GM19043 (cell line): ENCODE results near the gene RAB4A.

ENCODE experiments used
- ATAC-seq: cut with Tn5 transposase; IDR thresholded peaks from one replicate; pipeline ENCODE4 v1.9.1; 2021; ENCODE audit warnings: low read depth; ENCODE audit not compliant: unreplicated experiment

The RAB4A gene

DNA sequence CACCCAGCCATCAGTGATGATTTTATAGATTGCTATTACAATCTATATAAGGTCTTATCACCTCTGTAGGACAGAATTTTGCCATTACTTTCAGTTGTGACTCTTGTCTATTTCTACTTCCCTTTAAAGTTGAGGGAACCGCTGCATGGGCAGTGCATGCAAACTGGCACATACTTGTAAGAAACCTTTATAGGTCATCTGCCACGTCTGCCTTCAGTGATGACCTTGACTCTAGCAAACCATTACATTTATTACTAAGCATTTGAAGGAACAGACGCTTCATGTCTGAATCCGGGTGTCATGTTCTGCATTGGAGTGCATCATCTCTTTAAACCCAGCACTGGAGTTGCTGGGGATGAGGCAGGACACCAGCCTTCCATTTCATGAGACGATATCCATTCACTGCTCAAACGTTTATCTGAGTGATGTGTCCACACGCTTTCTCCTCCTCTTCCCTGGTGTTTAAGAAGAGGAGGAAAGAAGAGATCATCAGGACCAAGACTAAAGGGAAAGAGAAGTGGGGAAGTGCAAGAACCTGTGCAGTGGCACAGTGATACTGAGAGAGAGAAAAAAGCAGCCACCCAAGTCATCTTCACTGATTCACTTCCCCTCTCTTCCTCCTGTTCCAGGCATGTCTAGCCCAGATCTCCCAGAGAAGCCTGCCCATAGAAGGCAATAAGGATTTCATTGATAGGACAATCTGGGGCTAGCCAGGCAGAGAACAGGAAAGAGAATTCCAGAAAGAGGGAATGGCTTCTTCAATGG lies 57.9 kb downstream of the RAB4A start:
- ATAC-seq: no peak

DNA sequence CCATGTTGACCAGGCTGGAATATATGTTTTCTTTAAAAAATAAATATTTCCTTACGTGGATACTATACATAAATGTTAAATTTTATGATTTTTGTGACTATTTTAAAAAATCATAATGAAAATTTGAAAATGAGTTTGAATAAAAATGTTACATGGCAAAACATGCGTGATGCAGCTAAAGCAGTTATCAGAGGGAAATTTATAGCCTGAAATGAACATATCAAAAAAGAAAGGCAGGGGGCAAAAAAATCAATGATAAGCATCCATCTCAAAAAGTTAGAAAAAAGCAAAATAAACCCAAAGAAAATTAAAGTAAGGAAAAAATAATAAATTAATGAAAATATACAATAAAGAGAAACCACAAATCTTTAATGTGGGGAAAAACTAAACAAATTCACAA lies 63.4 kb downstream of the RAB4A start:
- no peak for ATAC-seq

DNA sequence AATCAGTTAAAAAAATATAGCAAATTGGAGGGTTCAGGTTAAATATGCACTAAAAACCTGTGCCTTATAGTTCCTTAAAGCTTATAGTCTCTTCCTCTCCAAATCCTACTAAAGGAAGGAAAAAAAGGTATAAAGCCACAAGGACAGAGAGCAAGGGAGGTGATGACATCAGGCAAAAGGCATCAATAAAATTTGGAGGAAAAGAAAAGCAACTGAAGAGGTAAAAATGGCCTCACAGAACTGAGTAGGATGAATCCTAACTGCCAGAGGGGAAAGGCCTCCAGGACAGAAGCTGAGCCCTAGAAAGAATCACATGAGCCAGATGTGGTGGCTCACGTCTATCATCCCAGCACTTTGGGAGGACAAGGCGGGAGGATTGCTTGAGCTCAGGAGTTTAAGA lies 63.8 kb downstream of the RAB4A start:
- no peak for ATAC-seq

DNA sequence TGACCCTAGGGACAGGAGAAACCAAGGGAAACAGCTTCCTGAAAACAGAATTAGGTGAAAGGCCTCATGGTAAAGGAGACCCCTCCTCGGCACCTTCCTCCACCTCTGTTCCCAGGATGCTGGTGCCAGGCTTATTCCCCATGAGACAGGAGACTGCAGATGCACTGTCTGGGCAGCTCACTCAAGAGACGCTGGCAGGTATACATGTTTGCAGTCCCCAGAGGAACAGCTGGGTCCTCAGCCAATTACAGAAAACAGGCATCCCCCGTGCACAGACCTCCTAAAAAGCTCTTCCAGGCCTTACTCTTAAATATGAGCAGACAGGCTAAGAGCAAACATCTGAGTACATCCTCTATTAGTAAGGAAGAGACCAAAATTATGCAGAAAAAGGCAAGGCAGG lies 65.4 kb downstream of the RAB4A start:
- no peak for ATAC-seq

DNA sequence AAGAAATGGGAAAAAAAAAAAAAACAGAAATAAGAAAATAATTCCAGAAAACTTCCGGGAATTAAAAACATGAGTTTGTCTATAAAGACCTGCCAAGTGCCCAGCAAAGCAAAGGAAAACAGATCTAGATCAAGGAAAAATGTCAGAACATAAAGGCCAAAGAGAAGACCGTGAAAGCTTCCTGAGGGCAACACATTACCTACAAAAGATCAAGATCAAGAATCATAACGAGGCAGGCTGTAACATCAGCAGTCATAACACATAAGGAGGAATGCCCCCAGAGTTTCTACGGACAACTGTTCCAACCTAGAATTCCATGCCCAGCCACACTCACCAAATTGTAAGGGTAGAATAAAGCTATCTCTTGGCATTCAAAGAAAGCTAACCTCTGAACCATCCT lies 68.2 kb downstream of the RAB4A start:
- no peak for ATAC-seq

DNA sequence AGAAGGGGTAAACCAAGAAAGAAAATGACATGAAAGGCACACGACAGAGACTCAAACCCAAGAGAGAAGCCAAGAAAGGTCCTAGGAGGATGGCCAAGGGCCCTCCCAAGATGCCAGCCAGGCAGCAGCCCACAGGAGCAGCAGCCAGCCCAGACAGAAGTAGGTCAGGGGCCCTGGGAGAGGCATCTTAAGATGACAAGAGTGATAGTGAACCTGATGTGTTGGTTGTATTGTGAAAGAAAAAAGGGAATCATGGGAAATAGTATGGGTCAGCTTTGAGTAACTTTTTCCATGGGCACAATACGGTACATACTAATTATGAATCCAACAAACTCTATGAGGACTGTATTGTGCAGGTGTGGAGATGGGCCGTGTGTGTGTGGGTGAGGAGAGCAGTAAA lies 68.6 kb downstream of the RAB4A start:
- ATAC-seq: no peak

DNA sequence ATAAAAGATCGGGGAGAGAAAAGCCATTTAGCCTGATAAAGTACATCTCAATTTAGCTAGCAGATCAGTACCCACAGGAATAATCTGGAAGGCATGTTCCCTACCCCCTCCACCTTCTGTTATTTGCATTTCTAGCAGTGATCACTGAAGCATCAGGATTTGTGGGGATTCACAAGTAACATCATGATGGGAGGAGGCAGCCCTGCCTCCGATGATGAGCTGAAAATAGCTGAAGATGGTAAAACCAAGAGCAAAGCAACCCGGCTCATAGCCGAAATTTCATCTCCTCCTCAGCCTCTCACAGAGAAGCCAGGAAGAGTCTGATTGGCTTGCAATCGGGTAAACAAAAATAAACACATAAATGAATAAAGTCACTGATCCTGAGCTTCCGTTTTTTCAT lies 69.6 kb downstream of the RAB4A start:
- ATAC-seq: no peak

DNA sequence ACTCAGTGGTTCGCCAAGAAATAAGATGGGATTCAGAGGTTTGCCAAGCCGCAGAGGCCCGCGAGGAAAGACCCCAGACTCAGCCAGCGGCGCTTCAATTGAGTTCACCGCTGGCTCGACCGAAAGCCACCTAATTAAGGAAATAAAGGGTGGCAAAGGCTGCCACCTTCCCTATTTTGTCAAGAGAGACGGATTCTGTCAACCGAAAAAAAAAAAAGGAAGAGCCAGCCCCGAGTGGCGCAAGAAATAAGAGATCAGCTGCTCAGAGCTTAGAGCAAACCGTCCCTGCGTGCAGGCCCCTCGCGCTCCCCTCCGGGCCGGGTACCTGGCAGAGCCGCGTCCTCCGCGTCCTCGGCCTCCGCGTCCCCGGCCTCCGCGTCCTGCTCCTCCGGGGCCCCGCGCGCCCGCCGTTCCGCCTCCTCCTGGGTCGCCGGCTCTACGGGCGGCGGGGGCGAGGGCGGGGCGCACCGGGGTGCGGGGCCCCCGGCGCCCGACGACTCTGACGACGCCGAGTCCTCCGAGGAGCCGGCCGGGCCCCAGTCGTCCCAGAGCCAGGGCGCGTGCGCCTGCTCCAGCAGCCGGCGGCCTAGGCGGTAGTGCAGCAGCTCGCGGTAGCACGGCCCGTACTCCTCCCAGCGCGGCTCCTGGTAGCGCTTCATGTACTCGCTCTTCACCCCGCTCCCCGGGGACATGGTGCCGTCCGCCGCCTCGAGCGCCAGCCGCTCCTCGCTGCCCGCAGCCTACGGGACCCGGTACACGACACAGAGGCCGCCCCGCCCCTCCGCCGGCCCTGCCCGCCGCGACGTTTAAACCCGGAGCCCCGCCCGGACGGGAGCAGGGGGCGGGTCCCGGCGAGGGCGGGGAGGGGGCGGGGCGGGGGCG lies 71.1 kb downstream of the RAB4A start:
- ATAC-seq: peak; percentile 56

DNA sequence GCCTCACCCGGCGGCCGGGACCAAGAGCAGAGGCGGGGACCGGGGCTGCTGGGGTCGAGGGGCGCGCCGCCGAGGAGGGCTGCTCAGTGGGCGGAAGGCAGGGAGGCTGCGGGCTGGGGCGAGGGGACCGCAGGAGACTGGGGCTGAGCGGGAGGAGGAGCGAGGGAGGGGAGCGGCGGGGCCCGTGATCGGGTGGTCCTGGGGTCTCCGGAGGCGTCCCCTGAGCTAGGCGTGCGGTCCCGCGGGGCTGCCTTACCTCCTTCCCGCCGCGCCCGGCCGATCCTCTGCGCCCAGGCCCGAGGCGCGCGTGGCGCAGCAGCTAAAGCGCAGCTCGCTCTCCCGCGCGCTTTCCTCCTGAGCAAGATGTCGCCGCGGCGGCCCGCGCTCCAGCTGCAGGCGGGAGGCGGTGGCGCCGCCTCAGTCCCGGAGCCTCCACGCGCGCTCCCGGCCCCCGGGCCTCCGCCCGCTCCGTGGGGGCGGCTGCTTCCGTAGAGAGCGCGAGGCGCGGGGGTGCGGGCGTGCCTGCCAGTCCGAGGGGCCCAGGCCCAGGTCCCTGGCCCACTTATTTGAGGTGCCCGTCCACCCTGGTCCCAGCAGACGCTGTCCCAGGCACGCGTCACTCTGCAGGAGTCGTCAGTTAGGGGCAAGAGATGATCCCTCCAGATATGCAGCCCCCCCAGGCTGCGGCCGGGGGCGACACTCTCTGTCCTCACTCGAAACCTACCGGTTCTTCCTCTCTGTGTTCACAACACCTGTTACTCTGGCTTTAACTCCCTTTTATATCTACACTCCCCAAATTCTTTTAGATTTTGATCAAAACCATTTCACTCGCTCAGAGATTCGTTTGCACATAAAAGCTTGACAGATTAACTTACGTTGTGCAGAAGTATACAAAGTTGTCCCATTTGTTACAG lies 72.0 kb downstream of the RAB4A start, which contains the start of gene CCSAP:
CCSAP (minus strand) TSS at position 392 of the 914 bp plus-strand sequence. CDS start 582 bp downstream, outside the sequence.
- peak; percentile 26 for ATAC-seq

DNA sequence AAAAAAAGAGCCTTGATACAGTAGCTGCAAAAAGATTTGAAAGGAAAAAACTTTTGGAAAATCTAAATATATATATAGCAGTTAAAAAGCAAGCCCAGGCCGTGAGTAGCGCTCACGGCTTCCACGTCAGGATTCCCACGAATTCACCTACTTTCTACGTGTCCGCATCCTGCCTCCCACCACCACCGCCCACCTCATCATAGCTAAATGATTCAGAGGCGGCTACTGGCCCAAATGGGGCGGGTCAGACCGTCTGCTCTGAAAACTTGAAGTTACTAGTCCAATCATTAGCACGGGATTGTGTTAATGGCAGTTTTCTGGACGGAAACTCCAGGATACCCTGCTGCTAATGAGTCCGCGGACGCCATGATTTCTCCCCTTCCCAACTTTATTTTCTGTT lies 73.2 kb downstream of the RAB4A start:
- ATAC-seq: no peak

DNA sequence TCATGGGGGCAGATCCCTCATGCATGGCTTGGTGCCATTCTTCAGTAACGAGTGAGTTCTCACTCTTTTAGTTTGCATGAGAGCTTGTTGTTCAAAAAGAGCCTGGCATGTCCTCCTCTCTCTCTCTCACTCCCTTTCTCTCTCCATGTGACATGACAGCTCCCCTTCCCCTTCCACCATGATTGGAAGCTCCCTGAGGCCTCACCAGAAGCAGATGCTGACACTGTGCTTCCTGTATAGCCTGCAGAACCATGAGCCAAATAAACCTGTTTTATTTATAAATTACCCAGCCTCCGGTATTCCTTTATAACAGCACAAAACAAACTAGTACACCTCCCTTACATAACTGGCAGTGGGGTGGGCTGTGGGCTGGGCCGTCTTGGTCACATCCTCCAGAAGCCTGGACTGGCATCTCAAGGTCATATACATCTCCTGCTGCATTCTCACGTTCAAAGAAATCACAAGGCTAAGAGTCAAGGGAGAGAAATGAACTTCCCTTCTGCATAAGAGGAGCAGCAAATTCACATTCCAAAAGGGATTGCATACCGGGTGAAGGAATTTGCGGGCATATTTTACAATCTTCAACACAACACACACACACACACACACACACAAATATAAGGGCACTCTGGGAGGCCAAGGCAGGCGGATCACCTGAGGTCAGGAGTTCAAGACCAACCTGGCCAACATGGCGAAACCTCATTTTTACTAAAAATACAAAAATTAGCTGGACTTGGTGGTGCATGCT lies 74.2 kb downstream of the RAB4A start:
- no peak for ATAC-seq

DNA sequence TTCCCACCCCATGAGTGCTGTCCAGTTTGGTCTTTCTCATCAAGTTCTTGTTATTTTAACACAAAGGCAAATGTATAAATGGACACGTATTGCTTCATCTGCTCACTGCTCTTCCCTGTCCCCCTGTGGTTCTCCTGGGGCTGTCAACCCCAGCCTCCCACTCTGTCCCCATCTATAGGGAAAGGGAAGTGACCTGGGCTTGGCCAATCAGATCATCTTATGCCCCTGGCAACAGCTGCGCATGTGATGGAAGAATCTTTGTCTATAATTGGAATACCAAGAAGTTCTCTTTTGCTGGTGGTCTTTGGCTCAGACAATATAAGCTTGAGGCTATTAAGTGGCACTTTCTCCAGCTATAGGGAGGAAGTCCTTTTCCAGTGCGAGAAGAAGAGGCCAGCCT lies 76.6 kb downstream of the RAB4A start:
- no peak for ATAC-seq

DNA sequence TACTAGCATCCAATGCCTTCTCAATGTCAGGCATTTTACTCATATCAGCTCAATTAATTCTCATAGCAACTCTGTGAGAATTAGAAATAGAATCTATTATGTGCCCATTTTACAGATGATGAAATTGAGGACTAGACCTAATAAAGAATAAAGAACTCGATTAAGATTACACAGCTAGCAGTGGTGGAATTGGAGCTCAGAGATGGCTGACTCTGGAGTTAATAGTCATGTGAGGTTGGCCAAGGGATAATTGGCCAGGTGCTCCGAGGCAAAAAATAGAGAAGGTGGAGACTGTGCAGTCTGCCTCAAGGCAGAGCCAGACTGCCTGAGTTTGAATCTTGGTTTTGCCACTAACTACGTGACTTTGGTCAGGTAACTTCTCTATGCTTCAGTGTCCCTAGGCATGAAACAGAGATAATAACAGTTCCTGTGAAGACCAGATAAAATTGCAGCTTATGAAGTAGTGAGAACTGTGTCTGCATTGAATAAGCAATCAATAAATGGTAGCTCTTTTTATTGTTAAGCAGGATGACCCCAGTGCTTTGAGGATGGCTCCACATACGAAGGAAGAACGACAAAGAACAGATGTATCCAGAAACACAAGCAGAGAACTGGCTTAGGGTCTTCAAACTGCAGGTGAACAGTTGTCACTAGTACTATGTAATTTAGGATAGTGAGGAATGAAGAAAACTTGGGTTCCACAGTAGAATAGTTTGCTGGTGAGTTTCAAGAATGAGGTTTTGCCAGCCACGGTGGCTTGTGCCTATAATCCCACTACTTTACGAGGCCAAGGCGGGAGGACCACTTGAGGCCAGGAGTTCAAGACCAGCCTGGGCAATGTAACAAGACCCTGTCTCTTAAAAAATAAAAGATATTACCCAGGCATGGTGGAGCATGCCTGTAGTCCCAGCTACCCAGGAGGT lies 78.8 kb downstream of the RAB4A start:
- no peak for ATAC-seq

DNA sequence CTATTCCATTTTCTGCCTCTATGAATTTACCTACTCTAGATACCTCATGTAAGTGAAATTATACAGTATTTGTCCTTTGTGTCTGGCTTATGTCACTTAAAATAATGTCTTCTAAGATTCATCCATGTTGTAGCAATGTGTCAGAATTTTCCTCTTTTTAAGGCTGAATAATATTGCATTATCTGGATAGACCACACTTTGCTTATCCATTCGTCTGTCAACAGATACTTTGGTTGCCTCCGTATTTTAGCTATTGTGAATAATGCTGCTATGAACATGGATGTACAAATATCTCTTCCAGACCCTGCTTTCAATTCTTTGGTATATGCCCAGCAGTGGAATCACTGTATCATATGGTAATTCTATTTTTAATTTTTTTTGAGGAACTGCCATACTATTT lies 82.1 kb downstream of the RAB4A start:
- ATAC-seq: no peak

DNA sequence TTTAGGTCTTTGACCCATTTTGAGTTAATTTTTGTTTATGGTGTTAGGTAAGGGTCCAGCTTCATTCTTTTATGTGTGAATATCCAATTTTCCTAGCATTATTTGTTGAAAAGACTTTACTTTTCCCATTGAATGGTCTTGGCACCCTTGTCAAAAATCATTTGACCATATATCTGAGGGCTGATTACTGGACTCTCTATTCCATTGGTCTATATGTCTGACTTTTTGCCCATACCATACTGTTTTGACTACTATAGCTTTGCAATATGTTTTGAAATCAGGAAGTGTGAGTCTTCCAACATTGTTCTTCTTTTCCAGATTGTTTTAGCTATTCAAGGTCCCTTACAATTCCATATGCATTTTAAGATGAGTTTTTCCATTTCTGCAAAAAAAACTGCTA lies 83.3 kb downstream of the RAB4A start:
- no peak for ATAC-seq
